Hindlimb muscle (tissue), 1 donor: ENCODE measurements around the gene MAGEB3. TPM values are rescaled to one million over a fixed set of nuclear protein-coding genes. Genes with fewer than 3 reads are reported as not detected.

Source experiments
- DNase-seq: peaks from one replicate; pipeline ENCODE4 v3.0.0-alpha.2; 2013
- polyA plus RNA-seq: library from polyadenylated mRNA; unstranded; fragments of 120-200 nt; gene quantifications from one replicate; pipeline ENCODE4 v1.2.1, GENCODE V29; 2013; ENCODE audit not compliant: insufficient read length

Gene MAGEB3
- polyA plus RNA-seq, 1 donor = not detected

- no peak for DNase-seq
Observed at GRCh38 chrX:30282527-30282926, 52.1 kb downstream of the MAGEB3 start.

- no peak for DNase-seq
Observed at GRCh38 chrX:30283456-30284200, 53.2 kb downstream of the MAGEB3 start.

Other genes with a start within 250 kb of the MAGEB3 start
- gene MAGEB2, start 15.1 kb upstream of the MAGEB3 start, polyA plus RNA-seq = not detected
- not detected for gene MAGEB4, start 11.3 kb downstream of the MAGEB3 start, polyA plus RNA-seq
- gene MAGEB1, start 16.5 kb downstream of the MAGEB3 start, polyA plus RNA-seq = not detected
- 0.15 TPM for gene NR0B1, start 78.7 kb downstream of the MAGEB3 start, polyA plus RNA-seq